Non-pigmented ciliary epithelial cell (primary cell): ENCODE measurements around the gene IMPDH1.
"Not testable (repeated sequence)": the region's sequence is repeated elsewhere in the genome, so short reads cannot be mapped to it uniquely, and the experiment has no call there.

Experiments
- DNase-seq: peaks from one replicate; pipeline ENCODE4 v3.0.0-alpha.2; 2010; ENCODE audit warnings: low read depth

The IMPDH1 gene

DNA sequence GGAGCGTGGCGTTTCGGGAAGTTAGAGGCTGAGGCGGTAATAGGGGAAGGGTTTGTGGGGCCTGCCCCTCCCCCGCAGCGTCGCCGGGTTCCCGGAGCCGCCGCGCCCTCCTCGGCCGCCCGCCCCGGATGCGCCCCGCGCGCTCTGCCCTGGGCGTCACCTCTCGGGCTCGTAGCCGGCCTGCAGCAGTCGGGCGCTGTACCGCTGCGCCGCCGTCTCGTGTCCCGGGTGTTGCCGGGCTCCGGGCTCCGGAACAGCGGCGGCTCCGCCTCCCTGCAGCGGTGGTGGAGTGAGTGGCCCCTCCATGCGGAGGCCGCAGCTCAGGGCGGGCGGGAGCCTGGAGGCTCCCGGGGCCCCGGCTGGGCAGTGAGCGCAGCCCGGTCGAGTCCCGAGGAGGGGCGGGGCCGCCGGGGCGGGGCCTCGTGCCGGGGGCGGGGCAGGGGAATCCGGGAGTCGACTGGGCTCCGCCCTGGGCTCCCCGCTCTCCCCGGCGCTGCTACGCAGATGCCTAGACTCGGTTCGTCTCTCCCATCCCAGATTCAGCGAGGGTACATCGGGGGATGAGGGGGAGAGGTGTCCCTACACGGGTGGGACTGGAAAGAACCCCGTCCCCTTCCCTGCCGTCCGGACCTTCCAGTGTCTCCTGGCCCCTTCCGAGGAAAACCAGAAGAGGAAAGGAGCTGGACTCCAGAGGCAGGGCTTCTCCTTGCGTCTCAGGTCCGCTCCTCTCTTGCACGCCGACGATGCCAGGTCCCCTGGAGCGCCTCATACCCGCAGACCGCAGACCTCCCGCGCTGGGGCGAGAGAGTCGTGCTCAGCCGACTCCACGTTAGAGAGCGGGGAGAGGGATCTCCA lies at the start of gene IMPDH1:
TSS of gene IMPDH1 (minus strand) at position 387 of the 855 bp plus-strand sequence. CDS start at position 306, 81 bp downstream.
- no peak for DNase-seq

DNA sequence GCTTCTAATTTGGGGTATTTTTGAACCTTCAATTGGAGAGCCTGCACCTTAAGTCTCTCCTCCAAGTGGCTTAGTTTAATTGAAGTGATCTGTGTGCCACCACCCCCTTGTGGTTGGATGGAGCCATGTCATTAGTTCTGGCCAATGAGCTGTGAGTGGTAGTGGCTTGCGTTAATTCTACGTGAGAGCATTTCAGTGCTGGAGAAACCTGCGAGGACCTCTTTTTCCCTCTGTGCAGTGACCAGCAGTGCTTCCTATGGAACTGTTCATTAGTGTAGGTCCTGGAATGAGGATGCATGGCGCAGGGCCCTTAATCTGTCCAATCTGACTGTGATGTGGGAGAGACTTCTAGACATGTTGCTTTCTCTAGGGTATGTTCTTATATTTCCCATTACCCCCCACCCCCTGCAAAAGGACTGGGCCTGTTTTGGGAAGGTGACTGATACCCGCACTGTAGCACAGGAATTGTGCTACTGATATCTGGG lies 49.7 kb upstream of the IMPDH1 start:
- no peak for DNase-seq

DNA sequence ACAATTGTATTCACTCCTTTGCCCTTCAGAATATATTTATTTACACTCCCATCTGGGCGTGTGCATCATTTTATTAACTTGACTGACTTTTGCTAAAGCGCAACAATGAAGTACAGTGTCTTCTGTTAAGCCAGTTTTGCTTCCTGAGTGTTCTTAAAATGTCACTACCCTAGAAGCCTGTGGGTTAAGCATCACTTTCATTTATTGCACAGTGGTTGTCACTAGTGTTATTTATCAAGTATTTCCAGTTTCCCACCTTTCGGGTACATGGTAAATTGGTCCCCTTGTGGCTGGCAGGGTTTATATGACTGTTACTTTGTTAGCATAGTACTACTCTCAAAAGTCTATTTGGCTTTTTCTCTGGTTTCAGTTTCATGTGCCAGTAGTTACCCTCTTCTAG lies 49.2 kb upstream of the IMPDH1 start:
- no peak for DNase-seq

DNA sequence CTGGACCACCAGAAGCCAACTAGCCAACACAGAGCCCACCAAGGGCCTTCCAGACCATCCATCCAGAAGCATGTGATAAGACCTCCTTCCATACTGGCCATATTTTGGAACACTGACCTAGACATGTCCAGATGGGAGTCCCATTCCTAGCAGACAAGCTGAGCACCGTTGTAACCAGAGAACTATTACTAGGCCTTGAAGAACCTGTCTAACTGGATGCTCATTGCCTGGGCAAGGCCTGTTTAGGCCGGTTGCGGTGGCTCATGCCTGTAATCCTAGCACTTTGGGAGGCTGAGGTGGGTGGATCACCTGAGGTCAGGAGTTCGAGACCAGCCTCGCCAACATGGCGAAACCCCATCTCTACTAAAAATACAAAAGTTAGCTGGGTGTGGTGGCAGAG lies 47.6 kb upstream of the IMPDH1 start:
- not testable (repeated sequence) for DNase-seq

DNA sequence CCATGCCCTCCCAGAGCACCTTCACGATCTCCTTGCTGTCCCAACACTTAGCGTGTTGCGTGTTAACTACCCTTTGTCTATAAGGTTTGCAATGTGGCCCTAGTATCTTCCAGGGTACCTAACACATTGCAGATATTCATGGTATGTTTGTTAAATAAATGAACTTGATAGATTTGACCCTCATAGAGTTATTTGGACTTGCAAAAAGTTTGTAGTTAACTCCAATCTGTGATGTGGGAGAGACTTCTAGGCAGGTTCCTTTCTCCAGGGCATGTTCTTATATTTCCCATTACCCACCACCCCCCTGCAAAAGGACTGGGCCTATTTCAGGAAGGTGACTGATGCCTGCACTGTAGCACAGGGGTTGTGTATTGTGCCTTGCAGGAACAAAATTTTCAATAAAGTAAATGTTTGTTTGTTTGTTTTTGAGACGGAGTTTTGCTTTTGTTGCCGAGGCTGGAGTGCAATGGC lies 46.5 kb upstream of the IMPDH1 start:
- no peak for DNase-seq

GRCh38 chr7:128455543-128456254 lies 45.9 kb upstream of the IMPDH1 start, which contains the start of gene HILPDA:
Gene HILPDA (plus strand): TSS chr7:128455878. CDS start chr7:128457269, 1,391 bp downstream.
- peak; percentile 89 for DNase-seq

DNA sequence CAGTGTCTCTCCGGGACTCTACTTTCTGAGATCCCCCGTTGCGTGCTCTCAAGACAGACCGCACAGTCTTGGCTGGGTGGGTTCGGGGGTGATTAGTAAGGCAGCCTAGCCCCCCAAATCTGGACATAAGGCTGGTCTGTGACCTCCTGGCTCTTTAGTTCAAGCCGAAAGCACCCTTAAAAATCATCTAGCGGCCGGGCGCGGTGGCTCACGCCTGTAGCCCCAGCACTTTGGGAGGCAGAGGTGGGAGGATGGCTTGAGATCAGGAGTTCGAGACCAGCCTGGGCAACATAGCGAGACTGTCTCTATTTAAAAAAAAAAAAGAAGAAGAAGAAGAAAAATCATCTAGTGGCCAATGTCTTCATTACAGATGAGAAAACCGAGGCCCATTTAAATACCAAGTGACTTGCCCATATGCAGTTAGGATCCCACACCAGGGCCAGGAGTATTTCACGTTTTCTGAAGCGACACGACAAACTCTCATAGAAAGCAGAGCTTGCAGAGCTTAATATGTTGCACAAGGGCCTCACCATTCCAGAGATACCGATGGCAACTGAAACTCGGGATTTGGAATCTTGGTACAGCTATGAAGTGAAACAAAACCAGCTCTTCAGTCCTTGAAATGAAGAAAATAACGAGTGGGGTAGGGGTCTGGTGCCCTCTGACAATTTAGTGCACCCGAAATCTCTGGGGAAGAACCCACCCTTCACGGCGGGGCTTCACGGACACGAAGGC lies 45.2 kb upstream of the IMPDH1 start:
- DNase-seq = no peak

GRCh38 chr7:128453836-128454804 lies 44.3 kb upstream of the IMPDH1 start:
- no peak for DNase-seq

- DNase-seq = no peak
These were observed 42.8 kb upstream of the IMPDH1 start for GRCh38 chr7:128452552-128452951.

DNA sequence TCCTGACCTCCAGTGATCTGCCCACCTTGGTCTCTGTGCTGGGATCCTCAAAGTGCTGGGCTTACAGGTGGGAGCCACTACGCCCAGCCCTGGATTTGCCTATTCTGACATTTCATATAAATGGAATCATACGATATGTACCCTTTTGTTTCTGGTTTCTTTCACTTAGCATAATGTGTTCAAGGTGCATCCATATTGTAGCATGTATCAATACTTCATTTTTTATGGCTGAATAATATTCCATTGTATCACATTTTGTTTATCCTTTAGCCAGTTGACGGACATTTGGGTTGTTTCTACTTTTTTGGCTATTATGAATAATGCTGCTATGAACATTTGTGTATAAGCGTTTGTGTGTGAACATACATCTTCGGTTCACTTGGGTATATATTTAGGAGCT lies 41.1 kb upstream of the IMPDH1 start:
- DNase-seq = no peak

- DNase-seq = no peak
These were observed 40.6 kb upstream of the IMPDH1 start for GRCh38 chr7:128450409-128450808.

DNA sequence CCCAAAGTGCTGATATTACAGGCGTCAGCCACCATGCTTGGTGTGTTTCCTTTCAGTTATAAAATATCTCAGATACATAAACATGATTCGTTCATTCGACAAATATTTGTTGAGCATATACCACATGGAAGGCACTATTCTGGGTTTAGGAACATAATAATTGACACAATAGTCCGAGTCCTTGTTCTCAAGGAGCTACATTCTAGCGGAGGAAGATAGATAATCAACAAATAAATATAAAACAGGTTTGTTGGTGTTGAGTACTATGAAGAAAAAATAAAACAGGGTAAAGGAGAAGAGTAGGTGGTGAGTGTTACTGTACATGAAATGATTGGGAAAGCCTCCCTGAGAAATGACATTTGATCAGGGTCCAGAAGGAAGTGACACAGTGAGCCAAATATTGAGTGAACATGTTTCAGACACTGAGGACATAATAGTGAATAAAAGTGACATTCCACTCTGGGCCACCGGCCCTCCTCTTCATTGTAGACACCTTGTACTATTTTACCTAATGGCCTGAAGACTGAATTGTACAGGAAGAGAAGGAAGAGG lies 39.0 kb upstream of the IMPDH1 start:
- DNase-seq = no peak

DNA sequence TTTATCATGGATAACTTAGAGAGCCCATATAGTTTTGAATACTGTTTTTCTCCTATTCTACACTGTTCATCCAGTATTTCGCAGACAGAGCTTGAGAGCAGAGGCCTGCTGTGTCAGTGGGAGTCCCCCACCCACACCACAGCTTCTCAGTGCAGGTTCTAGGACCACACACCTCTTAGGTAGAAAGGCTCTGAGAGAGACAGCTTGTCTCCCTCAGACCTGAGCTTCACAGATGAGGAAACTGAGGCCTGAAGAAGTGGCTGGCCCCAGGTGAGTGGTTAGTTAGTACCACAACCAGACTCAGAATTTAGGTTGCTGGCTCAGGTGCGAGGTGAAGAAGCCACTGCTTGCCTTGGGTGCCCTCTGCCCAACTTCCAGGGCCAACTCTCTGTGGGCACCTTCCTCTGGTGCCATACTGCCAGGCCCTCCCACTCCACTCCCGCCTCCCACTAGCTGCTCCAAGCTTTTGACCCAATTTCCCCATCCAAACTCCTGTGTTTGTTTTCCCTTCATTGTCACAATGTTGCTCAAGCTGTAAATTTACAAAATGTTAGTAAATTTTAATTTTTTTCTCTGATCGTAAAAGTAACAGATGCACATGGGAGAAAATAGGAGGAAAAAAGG lies 38.3 kb upstream of the IMPDH1 start:
- DNase-seq = no peak

GRCh38 chr7:128446306-128446705 lies 36.5 kb upstream of the IMPDH1 start:
- no peak for DNase-seq

GRCh38 chr7:128443831-128444600 lies 34.2 kb upstream of the IMPDH1 start:
- DNase-seq = no peak

DNA sequence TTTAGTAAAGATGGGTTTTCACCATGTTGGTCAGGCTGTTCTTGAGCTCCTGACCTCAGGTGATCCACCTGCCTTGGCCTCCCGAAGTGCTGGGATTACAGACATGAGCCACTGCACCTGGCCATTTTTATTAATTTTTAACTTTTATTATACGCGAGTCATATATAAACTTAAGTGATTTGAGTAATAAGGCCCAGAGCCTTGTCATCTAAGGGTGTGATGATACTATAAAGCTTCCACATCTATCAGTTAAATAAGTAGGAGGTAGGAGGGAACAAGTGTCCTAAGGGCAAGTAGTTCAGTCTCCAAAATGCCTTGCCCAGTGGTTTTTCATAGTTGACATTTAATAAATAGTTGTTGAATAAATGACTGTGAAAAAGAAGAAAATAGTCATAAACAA lies 32.6 kb upstream of the IMPDH1 start:
- no peak for DNase-seq

- DNase-seq = no peak
These were observed 27.9 kb upstream of the IMPDH1 start for GRCh38 chr7:128437426-128438332.

- no peak for DNase-seq
These were observed 25.5 kb upstream of the IMPDH1 start for GRCh38 chr7:128435327-128435686.
